Measurements from ENCODE around the gene BRINP1.

Gene BRINP1

DNA sequence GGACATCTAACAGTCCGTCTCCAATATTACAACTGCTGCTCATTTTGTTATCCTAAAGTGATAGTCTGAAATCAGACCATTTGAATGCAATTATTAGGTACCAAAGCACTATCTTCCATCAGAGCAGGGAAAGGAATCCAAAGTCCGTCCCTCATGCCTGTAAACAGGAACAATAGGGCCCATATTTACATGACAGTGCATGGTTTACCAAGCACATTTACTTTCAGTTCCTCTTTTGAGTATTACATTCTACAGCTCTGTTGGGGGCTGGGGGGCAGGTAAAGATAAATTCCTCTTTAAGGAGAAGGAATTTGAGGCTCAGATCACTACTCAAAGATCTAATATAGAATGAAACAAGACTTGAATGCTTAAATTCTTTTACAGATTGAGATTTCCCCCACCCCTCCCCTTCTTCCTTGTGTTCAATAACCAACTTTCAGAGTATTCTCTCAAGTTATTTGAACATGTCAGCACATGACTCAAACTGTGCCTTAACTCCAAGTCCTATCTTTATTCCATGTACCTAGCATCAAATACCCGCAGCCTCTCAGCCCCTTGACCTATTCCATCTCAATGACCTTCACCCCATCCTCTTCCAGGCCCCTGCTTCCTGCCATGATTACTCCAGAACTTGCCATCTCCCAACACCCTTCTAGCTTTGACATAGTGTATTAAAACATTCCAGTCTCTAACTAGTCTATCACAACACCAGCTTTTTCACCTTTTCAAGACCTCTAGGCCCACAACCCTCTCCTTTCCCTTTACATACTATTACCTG is 71.0 kb downstream of the BRINP1 start:
- no peak for DNase-seq (ENCODE audit: low read depth)
- H3K9me3 ChIP-seq (ENCODE audit: control insufficient read depth, low read length): no peaks in the 10 kb centered on the region
- no peaks in the 10 kb centered on the region for H3K27me3 ChIP-seq (replicated peaks; ENCODE audit: control insufficient read depth, insufficient read depth, low read length)
- H3K9ac ChIP-seq (ENCODE audit: low read length): no peak overlapping the region
- H3K4me1 ChIP-seq (ENCODE audit: control insufficient read depth, insufficient read depth, low read length): no peaks in the 10 kb centered on the region
- no peak overlapping the region for H3K4me3 ChIP-seq (ENCODE audit: low read length)
- H3K36me3 ChIP-seq (ENCODE audit: control insufficient read depth, insufficient read depth, low read length, severe bottlenecking): no peaks in the 10 kb centered on the region

DNA sequence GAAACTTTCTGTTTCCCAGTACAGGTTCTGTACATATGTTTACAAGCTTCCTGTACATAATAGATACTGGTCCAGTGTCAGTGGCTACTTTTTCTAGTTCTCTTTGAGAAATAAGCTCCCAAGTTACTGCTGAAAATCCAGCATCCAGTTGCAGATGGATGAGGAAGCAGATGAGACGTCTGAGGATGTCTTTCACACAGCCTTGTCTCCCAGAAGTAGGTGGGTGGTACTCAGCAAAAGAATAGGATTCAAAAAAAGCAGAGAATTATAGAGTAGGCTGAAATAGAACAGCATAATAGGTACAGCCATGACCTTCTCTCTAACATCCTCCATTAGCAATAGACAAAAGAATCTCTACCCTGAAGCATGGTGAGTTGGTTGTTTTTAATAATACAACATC is 77.7 kb downstream of the BRINP1 start:
- H3K4me3 ChIP-seq (ENCODE audit: low read length): no peak overlapping the region
- no peaks in the 10 kb centered on the region for H3K9me3 ChIP-seq (ENCODE audit: control insufficient read depth, low read length)
- H3K36me3 ChIP-seq (ENCODE audit: control insufficient read depth, insufficient read depth, low read length, severe bottlenecking): no peaks in the 10 kb centered on the region
- peaks cover 2% of the 10 kb centered on the region for H3K4me1 ChIP-seq (ENCODE audit: control insufficient read depth, insufficient read depth, low read length)
- DNase-seq (ENCODE audit: low read depth): no peak
- no peaks in the 10 kb centered on the region for H3K27me3 ChIP-seq (replicated peaks; ENCODE audit: control insufficient read depth, insufficient read depth, low read length)
- H3K9ac ChIP-seq (ENCODE audit: low read length): no peak overlapping the region

DNA sequence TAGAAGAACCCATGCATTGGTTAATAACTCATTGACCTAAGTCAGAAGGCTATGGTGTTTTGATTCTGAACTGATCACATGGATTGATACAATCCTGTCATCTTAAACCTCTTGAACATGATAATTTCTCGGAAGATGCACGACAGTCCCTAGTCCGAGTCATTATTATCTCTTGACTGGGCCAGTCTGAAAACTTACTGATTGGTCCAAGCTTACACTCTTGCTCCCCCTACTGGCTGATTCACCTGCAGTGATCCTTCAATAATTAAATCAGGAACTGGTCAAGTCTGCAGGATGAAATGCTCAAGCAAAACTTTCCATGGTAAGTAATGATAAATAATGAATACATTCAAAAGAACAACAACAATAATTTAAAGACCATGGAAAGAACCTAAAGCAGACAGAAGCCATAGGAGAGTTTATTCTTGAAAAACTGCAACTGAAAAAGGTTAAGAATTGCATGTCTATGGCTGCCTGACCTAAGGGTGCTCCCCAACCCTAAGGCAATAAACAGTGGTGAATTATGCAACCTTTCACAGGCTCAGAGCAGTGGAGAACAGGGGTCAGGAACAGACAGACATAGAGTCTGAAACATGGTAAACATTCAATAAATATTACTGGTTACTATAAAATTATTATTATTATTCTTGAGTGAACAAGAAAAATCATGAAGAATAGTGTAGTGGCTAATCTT is 79.3 kb downstream of the BRINP1 start:
- no peaks in the 10 kb centered on the region for H3K36me3 ChIP-seq (ENCODE audit: control insufficient read depth, insufficient read depth, low read length, severe bottlenecking)
- no peak overlapping the region for H3K9ac ChIP-seq (ENCODE audit: low read length)
- peaks cover 6% of the 10 kb centered on the region for H3K4me1 ChIP-seq (ENCODE audit: control insufficient read depth, insufficient read depth, low read length)
- DNase-seq (ENCODE audit: low read depth): peak; percentile 51
- H3K4me3 ChIP-seq (ENCODE audit: low read length): no peak overlapping the region
- H3K27me3 ChIP-seq (replicated peaks; ENCODE audit: control insufficient read depth, insufficient read depth, low read length): no peaks in the 10 kb centered on the region
- no peaks in the 10 kb centered on the region for H3K9me3 ChIP-seq (ENCODE audit: control insufficient read depth, low read length)

DNA sequence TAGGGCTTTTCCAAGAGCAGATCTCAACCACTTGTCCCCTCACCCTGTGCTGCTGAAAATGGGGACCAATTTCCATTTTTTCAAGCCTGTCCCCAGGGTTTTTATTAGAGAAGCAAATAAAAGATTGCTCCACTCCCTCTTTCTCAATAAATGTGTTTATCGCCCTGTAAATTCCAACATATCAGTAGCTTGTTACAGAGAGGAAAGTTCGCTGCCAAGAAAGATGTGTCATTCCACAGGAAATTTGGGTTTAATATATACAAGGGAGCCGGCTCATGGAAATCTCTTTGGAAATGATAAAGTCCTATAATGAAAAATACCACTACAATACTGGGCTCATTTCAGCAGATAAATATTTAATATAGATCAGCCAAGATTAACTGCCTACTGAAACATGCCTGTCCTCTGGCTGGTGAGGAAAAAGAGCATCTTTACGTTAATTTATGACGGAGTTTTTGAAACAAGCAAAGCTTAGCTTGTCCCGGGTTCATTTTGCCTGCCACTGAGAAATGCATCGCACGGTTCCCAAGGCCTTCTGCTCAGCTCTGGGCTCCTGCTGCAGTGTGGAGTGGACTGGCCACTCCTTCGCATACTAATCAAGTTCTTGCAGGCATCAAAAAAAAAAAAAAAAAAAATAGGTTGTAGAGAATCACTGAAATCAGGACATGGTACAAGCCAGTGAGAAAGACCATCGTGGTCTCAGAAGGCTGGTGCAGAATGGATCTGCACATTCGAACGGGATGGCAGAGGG is 84.5 kb downstream of the BRINP1 start:
- no peaks in the 10 kb centered on the region for H3K9me3 ChIP-seq (ENCODE audit: control insufficient read depth, low read length)
- no peaks in the 10 kb centered on the region for H3K27me3 ChIP-seq (replicated peaks; ENCODE audit: control insufficient read depth, insufficient read depth, low read length)
- DNase-seq (ENCODE audit: low read depth): no peak
- H3K4me1 ChIP-seq (ENCODE audit: control insufficient read depth, insufficient read depth, low read length): peaks cover 19% of the 10 kb centered on the region
- H3K9ac ChIP-seq (ENCODE audit: low read length): no peak overlapping the region
- no peaks in the 10 kb centered on the region for H3K36me3 ChIP-seq (ENCODE audit: control insufficient read depth, insufficient read depth, low read length, severe bottlenecking)
- H3K4me3 ChIP-seq (ENCODE audit: low read length): no peak overlapping the region

- no peaks in the 10 kb centered on the region for H3K36me3 ChIP-seq (ENCODE audit: control insufficient read depth, insufficient read depth, low read length, severe bottlenecking)
- no peak overlapping the region for H3K9ac ChIP-seq (ENCODE audit: low read length)
- H3K4me1 ChIP-seq (ENCODE audit: control insufficient read depth, insufficient read depth, low read length): peaks cover 19% of the 10 kb centered on the region
- no peak for DNase-seq (ENCODE audit: low read depth)
- no peaks in the 10 kb centered on the region for H3K27me3 ChIP-seq (replicated peaks; ENCODE audit: control insufficient read depth, insufficient read depth, low read length)
- H3K4me3 ChIP-seq (ENCODE audit: low read length): no peak overlapping the region
- no peaks in the 10 kb centered on the region for H3K9me3 ChIP-seq (ENCODE audit: control insufficient read depth, low read length)
These were observed 85.1 kb downstream of the BRINP1 start for GRCh38 chr9:119284118-119284517.

- Histone ChIP-seq H3K4me3 (ENCODE audit: low read length) (peak overlapping the region; percentile 29), H3K27me3 (replicated peaks; ENCODE audit: control insufficient read depth, insufficient read depth, low read length) (no peaks in the 10 kb centered on the region), H3K9me3 (ENCODE audit: control insufficient read depth, low read length) (no peaks in the 10 kb centered on the region), H3K9ac (ENCODE audit: low read length) (no peak overlapping the region), H3K36me3 (ENCODE audit: control insufficient read depth, insufficient read depth, low read length, severe bottlenecking) (no peaks in the 10 kb centered on the region), H3K4me1 (ENCODE audit: control insufficient read depth, insufficient read depth, low read length) (peaks cover 19% of the 10 kb centered on the region)
- DNase-seq (ENCODE audit: low read depth): no peak
These were observed 86.0 kb downstream of the BRINP1 start for GRCh38 chr9:119283078-119283794.

GRCh38 chr9:119282476-119283077 is 86.7 kb downstream of the BRINP1 start:
- no peaks in the 10 kb centered on the region for H3K9me3 ChIP-seq (ENCODE audit: control insufficient read depth, low read length)
- H3K4me1 ChIP-seq (ENCODE audit: control insufficient read depth, insufficient read depth, low read length): peaks cover 19% of the 10 kb centered on the region
- no peaks in the 10 kb centered on the region for H3K36me3 ChIP-seq (ENCODE audit: control insufficient read depth, insufficient read depth, low read length, severe bottlenecking)
- H3K9ac ChIP-seq (ENCODE audit: low read length): no peak overlapping the region
- no peaks in the 10 kb centered on the region for H3K27me3 ChIP-seq (replicated peaks; ENCODE audit: control insufficient read depth, insufficient read depth, low read length)
- DNase-seq (ENCODE audit: low read depth): no peak
- no peak overlapping the region for H3K4me3 ChIP-seq (ENCODE audit: low read length)

- Histone ChIP-seq H3K9ac (ENCODE audit: low read length) (no peak overlapping the region), H3K9me3 (ENCODE audit: control insufficient read depth, low read length) (no peaks in the 10 kb centered on the region), H3K27me3 (replicated peaks; ENCODE audit: control insufficient read depth, insufficient read depth, low read length) (no peaks in the 10 kb centered on the region), H3K4me1 (ENCODE audit: control insufficient read depth, insufficient read depth, low read length) (peaks cover 19% of the 10 kb centered on the region), H3K36me3 (ENCODE audit: control insufficient read depth, insufficient read depth, low read length, severe bottlenecking) (no peaks in the 10 kb centered on the region), H3K4me3 (ENCODE audit: low read length) (no peak overlapping the region)
- no peak for DNase-seq (ENCODE audit: low read depth)
These were observed 88.3 kb downstream of the BRINP1 start for GRCh38 chr9:119280740-119281485.

- no peak overlapping the region for H3K4me3 ChIP-seq (ENCODE audit: low read length)
- H3K27me3 ChIP-seq (replicated peaks; ENCODE audit: control insufficient read depth, insufficient read depth, low read length): no peaks in the 10 kb centered on the region
- no peak overlapping the region for H3K9ac ChIP-seq (ENCODE audit: low read length)
- no peaks in the 10 kb centered on the region for H3K36me3 ChIP-seq (ENCODE audit: control insufficient read depth, insufficient read depth, low read length, severe bottlenecking)
- H3K4me1 ChIP-seq (ENCODE audit: control insufficient read depth, insufficient read depth, low read length): peaks cover 9% of the 10 kb centered on the region
- no peak for DNase-seq (ENCODE audit: low read depth)
- H3K9me3 ChIP-seq (ENCODE audit: control insufficient read depth, low read length): no peaks in the 10 kb centered on the region
These were observed 91.1 kb downstream of the BRINP1 start for GRCh38 chr9:119278171-119278570.

DNA sequence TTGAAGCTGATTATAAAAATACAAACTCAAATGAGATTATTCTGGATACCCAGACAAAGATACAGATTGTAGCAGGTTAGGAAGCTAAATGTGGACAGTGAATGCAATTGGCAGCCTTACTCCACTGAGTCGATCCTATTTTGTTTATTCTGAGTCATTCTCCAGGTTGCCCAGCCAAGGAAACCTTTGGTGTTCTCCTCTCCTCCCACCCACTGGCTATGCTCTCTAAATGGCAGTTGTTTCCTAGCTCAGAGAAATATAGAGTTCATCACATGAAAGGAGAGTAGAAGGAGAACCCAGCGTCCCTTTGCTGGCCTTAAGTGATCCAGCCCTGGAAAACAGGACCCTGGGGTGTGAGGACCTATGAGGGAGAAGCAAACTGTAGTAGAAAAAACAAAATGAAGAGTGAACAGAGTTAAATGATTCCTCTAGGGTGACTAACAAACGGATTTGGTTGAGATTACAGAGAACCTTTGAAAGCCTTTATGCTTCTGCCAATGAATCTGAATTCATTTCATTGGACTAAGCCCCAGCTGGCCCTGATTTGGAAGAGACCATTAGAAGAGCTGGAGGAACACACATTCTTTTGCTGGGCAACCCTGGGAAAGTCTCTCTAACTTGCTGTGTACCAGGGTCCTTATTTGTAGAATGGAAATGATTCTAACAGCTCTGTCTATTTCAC is 95.1 kb downstream of the BRINP1 start:
- no peaks in the 10 kb centered on the region for H3K9me3 ChIP-seq (ENCODE audit: control insufficient read depth, low read length)
- peaks cover 12% of the 10 kb centered on the region for H3K4me1 ChIP-seq (ENCODE audit: control insufficient read depth, insufficient read depth, low read length)
- H3K36me3 ChIP-seq (ENCODE audit: control insufficient read depth, insufficient read depth, low read length, severe bottlenecking): no peaks in the 10 kb centered on the region

More for the DNA sequence above, 95.1 kb downstream of the BRINP1 start:
- H3K4me3 ChIP-seq (ENCODE audit: low read length): no peak overlapping the region
- DNase-seq (ENCODE audit: low read depth): no peak
- no peaks in the 10 kb centered on the region for H3K27me3 ChIP-seq (replicated peaks; ENCODE audit: control insufficient read depth, insufficient read depth, low read length)
- no peak overlapping the region for H3K9ac ChIP-seq (ENCODE audit: low read length)

Measured in adipocyte (in vitro differentiated cells).